Endodermal cell (in vitro differentiated cells): ENCODE data around the gene ZFP42. TPM values are rescaled to one million over a fixed set of nuclear protein-coding genes. Genes with fewer than 3 reads are reported as not detected.

Experiments used
- DNase-seq: peaks from one replicate; pipeline ENCODE4 v3.0.0-alpha.2; 2017
- H3K27ac ChIP-seq: 2 replicates; pipeline ENCODE4 v1.5.1; 2013; ENCODE audit warnings: mild to moderate bottlenecking, low read depth, low read length, moderate library complexity
- H3K27me3 ChIP-seq: 2 replicates; pipeline ENCODE4 v1.6.1; 2013; ENCODE audit warnings: mild to moderate bottlenecking, low read length, moderate library complexity; ENCODE audit not compliant: insufficient read depth, control insufficient read depth, poor library complexity, severe bottlenecking
- H3K36me3 ChIP-seq: 2 replicates; pipeline ENCODE4 v1.7.0; 2013; ENCODE audit warnings: mild to moderate bottlenecking, low read length, moderate library complexity; ENCODE audit not compliant: control insufficient read depth, insufficient read depth
- H3K4me1 ChIP-seq: one replicate; pipeline ENCODE4 v1.7.0; 2013; ENCODE audit warnings: low read length; ENCODE audit not compliant: control insufficient read depth, insufficient read depth
- H3K4me3 ChIP-seq: 2 replicates; pipeline ENCODE4 v1.5.1; 2013; ENCODE audit warnings: mild to moderate bottlenecking, low read length, moderate library complexity
- H3K9ac ChIP-seq: 2 replicates; pipeline ENCODE4 v1.6.1; 2013; ENCODE audit warnings: mild to moderate bottlenecking, low read length, moderate library complexity; ENCODE audit not compliant: poor library complexity, severe bottlenecking; ENCODE audit errors: extremely low read depth
- H3K9me3 ChIP-seq: 2 replicates; pipeline ENCODE4 v1.6.1; 2013; ENCODE audit warnings: mild to moderate bottlenecking, low read length, moderate library complexity; ENCODE audit not compliant: control insufficient read depth
- H3K27ac Mint-ChIP-seq: 2 replicates; pipeline ENCODE4 v1.8.0; 2020; ENCODE audit warnings: mixed read lengths
- H3K27me3 Mint-ChIP-seq: 2 replicates; pipeline ENCODE4 v1.8.0; 2021; ENCODE audit warnings: mild to moderate bottlenecking, mixed read lengths; ENCODE audit not compliant: insufficient read depth
- H3K36me3 Mint-ChIP-seq: 2 replicates; pipeline ENCODE4 v1.8.0; 2020; ENCODE audit warnings: low read depth, mixed read lengths
- H3K4me1 Mint-ChIP-seq: 2 replicates; pipeline ENCODE4 v1.8.0; 2020; ENCODE audit warnings: mixed read lengths
- H3K4me3 Mint-ChIP-seq: 2 replicates; pipeline ENCODE4 v1.8.0; 2020; ENCODE audit warnings: mild to moderate bottlenecking, moderate library complexity, mixed read lengths
- H3K9me3 Mint-ChIP-seq: 2 replicates; pipeline ENCODE4 v1.8.0; 2020; ENCODE audit warnings: mild to moderate bottlenecking, mixed read lengths
- WGBS, 2 experiments: methylation state at CpG; one replicate each; pipeline versions ENCODE4 v1.1.5 to v1.1.7; 2013; ENCODE audit warnings: missing lambda C conversion rate in 2 of 2, mixed read lengths in 1 of 2; ENCODE audit not compliant: insufficient coverage in 1 of 2, insufficient read length in 1 of 2; 5-methylcytosine and 5-hydroxymethylcytosine counted together
- total RNA-seq, 2 donors: library from RNA; stranded (reverse); fragmentation: NEBNext Ultra II Directional in 1 of 2; extraction: Animal tissue kit (Norgen Biotek cat#: 25700) in 1 of 2; gene quantifications; 2 replicates in 1 of 2; 3 replicates in 1 of 2; pipeline ENCODE4 v1.2.1, GENCODE V29; 2021
- TF ChIP-seq, protein P1 (sequence below): fragments of 200-600 bp; sonication (generic); conservative IDR thresholded peaks from 2 replicates; pipeline ENCODE4 v1.5.0; 2021; ENCODE audit warnings: antibody characterized with exemption, mild to moderate bottlenecking

The ZFP42 gene
- total RNA-seq, 2 donors from 2014 or later, result 30.9 to 58.5 TPM

- Mint-ChIP-seq H3K9me3 (no peaks in the 10 kb centered on the region), H3K4me1 (no peaks in the 10 kb centered on the region), H3K27ac (no peak overlapping the region), H3K4me3 (no peak overlapping the region), H3K27me3 (no peaks in the 10 kb centered on the region), H3K36me3 (no peaks in the 10 kb centered on the region)
- Histone ChIP-seq H3K36me3 (no peaks in the 10 kb centered on the region), H3K4me1 (no peaks in the 10 kb centered on the region), H3K27me3 (peaks cover 5% of the 10 kb centered on the region), H3K27ac (no peak overlapping the region), H3K9me3 (no peaks in the 10 kb centered on the region), H3K9ac (no peak overlapping the region), H3K4me3 (no peak overlapping the region)
- no peak for DNase-seq
- 85 to 91% methylated on average over 3 of the region's 3 CpGs for WGBS, 2 experiments
- TF ChIP-seq, protein P1, sequence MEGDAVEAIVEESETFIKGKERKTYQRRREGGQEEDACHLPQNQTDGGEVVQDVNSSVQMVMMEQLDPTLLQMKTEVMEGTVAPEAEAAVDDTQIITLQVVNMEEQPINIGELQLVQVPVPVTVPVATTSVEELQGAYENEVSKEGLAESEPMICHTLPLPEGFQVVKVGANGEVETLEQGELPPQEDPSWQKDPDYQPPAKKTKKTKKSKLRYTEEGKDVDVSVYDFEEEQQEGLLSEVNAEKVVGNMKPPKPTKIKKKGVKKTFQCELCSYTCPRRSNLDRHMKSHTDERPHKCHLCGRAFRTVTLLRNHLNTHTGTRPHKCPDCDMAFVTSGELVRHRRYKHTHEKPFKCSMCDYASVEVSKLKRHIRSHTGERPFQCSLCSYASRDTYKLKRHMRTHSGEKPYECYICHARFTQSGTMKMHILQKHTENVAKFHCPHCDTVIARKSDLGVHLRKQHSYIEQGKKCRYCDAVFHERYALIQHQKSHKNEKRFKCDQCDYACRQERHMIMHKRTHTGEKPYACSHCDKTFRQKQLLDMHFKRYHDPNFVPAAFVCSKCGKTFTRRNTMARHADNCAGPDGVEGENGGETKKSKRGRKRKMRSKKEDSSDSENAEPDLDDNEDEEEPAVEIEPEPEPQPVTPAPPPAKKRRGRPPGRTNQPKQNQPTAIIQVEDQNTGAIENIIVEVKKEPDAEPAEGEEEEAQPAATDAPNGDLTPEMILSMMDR, result no peak
These were observed 32.6 kb upstream of the ZFP42 start for GRCh38 chr4:187962926-187963325.

DNA sequence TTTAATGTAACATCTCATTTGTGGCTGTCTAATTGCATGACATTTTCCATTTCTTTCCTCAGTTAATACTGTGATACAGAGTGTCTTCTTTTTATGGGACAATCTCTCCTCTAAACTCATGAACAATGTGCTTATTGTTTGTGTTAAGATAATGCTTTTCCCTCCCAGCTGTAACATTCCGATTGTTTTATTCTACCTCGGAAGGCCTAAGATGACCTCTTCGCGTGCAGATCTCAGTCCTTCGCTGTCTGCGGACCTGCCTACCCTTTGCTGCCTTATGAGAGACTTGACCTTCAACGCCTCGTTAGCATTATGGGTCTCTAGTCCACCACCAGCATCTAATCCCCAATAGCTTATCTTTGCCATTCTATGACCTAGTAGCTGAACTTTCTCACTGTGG lies 29.8 kb upstream of the ZFP42 start:
- 92 to 94% methylated on average over 8 of the region's 8 CpGs for WGBS, 2 experiments
- no peaks in the 10 kb centered on the region for H3K36me3 ChIP-seq

GRCh38 chr4:187972135-187972534 lies 23.4 kb upstream of the ZFP42 start:
- Histone ChIP-seq H3K36me3 (no peaks in the 10 kb centered on the region), H3K9ac (no peak overlapping the region), H3K9me3 (no peaks in the 10 kb centered on the region), H3K27me3 (no peaks in the 10 kb centered on the region), H3K4me1 (no peaks in the 10 kb centered on the region), H3K4me3 (no peak overlapping the region), H3K27ac (no peak overlapping the region)
- 95 to 100% methylated on average over 1 to 3 of the region's 5 CpGs for WGBS, 2 experiments
- no peak overlapping the region for H3K27ac Mint-ChIP-seq
- H3K4me3 Mint-ChIP-seq, result no peak overlapping the region
- TF ChIP-seq, protein P1, result no peak
- no peak for DNase-seq
- H3K36me3 Mint-ChIP-seq, result no peaks in the 10 kb centered on the region
- H3K27me3 Mint-ChIP-seq, result no peaks in the 10 kb centered on the region
- H3K4me1 Mint-ChIP-seq, result peaks cover 8% of the 10 kb centered on the region
- no peaks in the 10 kb centered on the region for H3K9me3 Mint-ChIP-seq

More for the DNA sequence above, 29.8 kb upstream of the ZFP42 start:
- TF ChIP-seq, protein P1, result no peak
- H3K4me1 Mint-ChIP-seq, result no peaks in the 10 kb centered on the region
- no peak overlapping the region for H3K27ac ChIP-seq
- H3K9ac ChIP-seq, result no peak overlapping the region
- no peaks in the 10 kb centered on the region for H3K9me3 Mint-ChIP-seq
- H3K36me3 Mint-ChIP-seq, result no peaks in the 10 kb centered on the region
- H3K9me3 ChIP-seq, result no peaks in the 10 kb centered on the region
- H3K4me1 ChIP-seq, result no peaks in the 10 kb centered on the region
- peaks cover 5% of the 10 kb centered on the region for H3K27me3 ChIP-seq
- H3K27ac Mint-ChIP-seq, result no peak overlapping the region
- no peak for DNase-seq
- H3K27me3 Mint-ChIP-seq, result no peaks in the 10 kb centered on the region
- H3K4me3 ChIP-seq, result no peak overlapping the region
- H3K4me3 Mint-ChIP-seq, result no peak overlapping the region
